GM12864 (cell line): Measurements from ENCODE around the gene MFSD6.

Source experiments
- DNase-seq: peaks from one replicate; pipeline ENCODE4 v3.0.0-alpha.2; 2011; ENCODE audit warnings: low read depth
- H3K4me3 ChIP-seq: 2 replicates; pipeline ENCODE4 v1.5.1; 2011; ENCODE audit warnings: mild to moderate bottlenecking, low read depth, low read length, control low read depth
- TF ChIP-seq, protein P1 (sequence below): IDR thresholded peaks from 2 replicates; pipeline ENCODE4 v1.5.1; 2011; ENCODE audit warnings: low read depth, mild to moderate bottlenecking, moderate library complexity, low read length, control low read depth, inconsistent platforms; ENCODE audit errors: missing control alignments

MFSD6 gene

GRCh38 chr2:190497428-190497827 lies 89.3 kb downstream of the MFSD6 start:
- no peak overlapping the region for H3K4me3 ChIP-seq
- TF ChIP-seq, protein P1, sequence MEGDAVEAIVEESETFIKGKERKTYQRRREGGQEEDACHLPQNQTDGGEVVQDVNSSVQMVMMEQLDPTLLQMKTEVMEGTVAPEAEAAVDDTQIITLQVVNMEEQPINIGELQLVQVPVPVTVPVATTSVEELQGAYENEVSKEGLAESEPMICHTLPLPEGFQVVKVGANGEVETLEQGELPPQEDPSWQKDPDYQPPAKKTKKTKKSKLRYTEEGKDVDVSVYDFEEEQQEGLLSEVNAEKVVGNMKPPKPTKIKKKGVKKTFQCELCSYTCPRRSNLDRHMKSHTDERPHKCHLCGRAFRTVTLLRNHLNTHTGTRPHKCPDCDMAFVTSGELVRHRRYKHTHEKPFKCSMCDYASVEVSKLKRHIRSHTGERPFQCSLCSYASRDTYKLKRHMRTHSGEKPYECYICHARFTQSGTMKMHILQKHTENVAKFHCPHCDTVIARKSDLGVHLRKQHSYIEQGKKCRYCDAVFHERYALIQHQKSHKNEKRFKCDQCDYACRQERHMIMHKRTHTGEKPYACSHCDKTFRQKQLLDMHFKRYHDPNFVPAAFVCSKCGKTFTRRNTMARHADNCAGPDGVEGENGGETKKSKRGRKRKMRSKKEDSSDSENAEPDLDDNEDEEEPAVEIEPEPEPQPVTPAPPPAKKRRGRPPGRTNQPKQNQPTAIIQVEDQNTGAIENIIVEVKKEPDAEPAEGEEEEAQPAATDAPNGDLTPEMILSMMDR, result no peak
- DNase-seq, result no peak

GRCh38 chr2:190499273-190499672 lies 91.1 kb downstream of the MFSD6 start:
- no peak for DNase-seq
- TF ChIP-seq, protein P1, result no peak
- H3K4me3 ChIP-seq, result no peak overlapping the region

GRCh38 chr2:190500054-190500502 lies 91.9 kb downstream of the MFSD6 start:
- DNase-seq, result no peak
- no peak overlapping the region for H3K4me3 ChIP-seq
- TF ChIP-seq, protein P1, result no peak

DNA sequence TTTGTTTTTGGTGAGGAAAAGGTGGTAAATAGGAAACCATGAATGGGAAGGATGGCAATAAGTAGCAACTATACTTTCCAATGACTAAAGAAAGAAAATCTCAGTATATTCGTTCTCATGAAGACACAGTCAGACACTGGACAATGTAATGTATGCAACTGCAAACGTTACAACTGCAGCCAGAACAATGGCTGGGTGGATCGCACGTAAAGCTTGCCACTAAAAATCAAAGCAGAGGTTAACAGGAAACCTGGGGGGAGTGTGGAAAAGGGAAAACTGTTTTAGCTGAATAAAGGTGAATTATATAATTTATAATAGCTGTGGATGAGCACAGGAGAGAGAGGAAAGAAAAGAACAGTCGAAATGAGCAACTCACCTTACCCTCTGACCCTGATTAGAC lies 93.1 kb downstream of the MFSD6 start:
- no peak overlapping the region for H3K4me3 ChIP-seq
- TF ChIP-seq, protein P1, result no peak
- no peak for DNase-seq

GRCh38 chr2:190501702-190502407 lies 93.7 kb downstream of the MFSD6 start:
- DNase-seq, result no peak
- H3K4me3 ChIP-seq, result no peak overlapping the region
- TF ChIP-seq, protein P1, result no peak

GRCh38 chr2:190503088-190503487 lies 94.9 kb downstream of the MFSD6 start:
- no peak for DNase-seq
- no peak overlapping the region for H3K4me3 ChIP-seq
- TF ChIP-seq, protein P1, result no peak

GRCh38 chr2:190504912-190505311 lies 96.8 kb downstream of the MFSD6 start:
- no peak overlapping the region for H3K4me3 ChIP-seq
- DNase-seq, result no peak
- TF ChIP-seq, protein P1, result no peak
